ENCODE data around the gene ZBTB39.
"Not testable (repeated sequence)": the region's sequence is repeated elsewhere in the genome, so short reads cannot be mapped to it uniquely, and the experiment has no call there.

ZBTB39 gene

GRCh38 chr12:57027011-57027804 is 20.9 kb upstream of the ZBTB39 start:
- DNase-seq (ENCODE audit: low spot score) = no peak

GRCh38 chr12:57025196-57025595 is 18.9 kb upstream of the ZBTB39 start:
- no peak for TF ChIP-seq CTCF (IDR thresholded peaks at IDR 0.05; ENCODE audit: poor library complexity, severe bottlenecking)
- Histone ChIP-seq H3K4me3 (ENCODE audit: severe bottlenecking) (no peak overlapping the region), H3K27me3 (ENCODE audit: insufficient read depth, poor library complexity, severe bottlenecking) (no peaks in the 10 kb centered on the region), H3K4me1 (ENCODE audit: insufficient read depth, poor library complexity, severe bottlenecking) (peaks cover 2% of the 10 kb centered on the region), H3K9me3 (ENCODE audit: severe bottlenecking) (no peaks in the 10 kb centered on the region), H3K36me3 (ENCODE audit: low read depth) (no peaks in the 10 kb centered on the region), H3K27ac (ENCODE audit: poor library complexity, severe bottlenecking) (no peak overlapping the region)
- DNase-seq (ENCODE audit: low spot score) (no peak), ATAC-seq (ENCODE audit: low read depth) (no peak)

More at GRCh38 chr12:57027011-57027804, 20.9 kb upstream of the ZBTB39 start:
- Histone ChIP-seq H3K9me3 (ENCODE audit: severe bottlenecking) (no peaks in the 10 kb centered on the region), H3K36me3 (ENCODE audit: low read depth) (no peaks in the 10 kb centered on the region), H3K27me3 (ENCODE audit: insufficient read depth, poor library complexity, severe bottlenecking) (no peaks in the 10 kb centered on the region), H3K4me1 (ENCODE audit: insufficient read depth, poor library complexity, severe bottlenecking) (peaks cover 9% of the 10 kb centered on the region), H3K27ac (ENCODE audit: poor library complexity, severe bottlenecking) (no peak overlapping the region), H3K4me3 (ENCODE audit: severe bottlenecking) (no peak overlapping the region)
- no peak for ATAC-seq (ENCODE audit: low read depth)
- no peak for TF ChIP-seq CTCF (IDR thresholded peaks at IDR 0.05; ENCODE audit: poor library complexity, severe bottlenecking)

GRCh38 chr12:57022324-57022723 is 16.0 kb upstream of the ZBTB39 start:
- H3K36me3 ChIP-seq (ENCODE audit: low read depth); H3K9me3 ChIP-seq (ENCODE audit: severe bottlenecking); H3K27me3 ChIP-seq (ENCODE audit: insufficient read depth, poor library complexity, severe bottlenecking); H3K4me3 ChIP-seq (ENCODE audit: severe bottlenecking); H3K27ac ChIP-seq (ENCODE audit: poor library complexity, severe bottlenecking); ATAC-seq (ENCODE audit: low read depth); H3K4me1 ChIP-seq (ENCODE audit: insufficient read depth, poor library complexity, severe bottlenecking); DNase-seq (ENCODE audit: low spot score): not testable (repeated sequence)

- H3K27me3 ChIP-seq (ENCODE audit: insufficient read depth, poor library complexity, severe bottlenecking) = no peaks in the 10 kb centered on the region
- no peak for DNase-seq (ENCODE audit: low spot score)
- peaks cover 7% of the 10 kb centered on the region for H3K4me1 ChIP-seq (ENCODE audit: insufficient read depth, poor library complexity, severe bottlenecking)
- no peaks in the 10 kb centered on the region for H3K9me3 ChIP-seq (ENCODE audit: severe bottlenecking)
- H3K36me3 ChIP-seq (ENCODE audit: low read depth) = no peaks in the 10 kb centered on the region
- no peak for TF ChIP-seq CTCF (IDR thresholded peaks at IDR 0.05; ENCODE audit: poor library complexity, severe bottlenecking)
- H3K27ac ChIP-seq (ENCODE audit: poor library complexity, severe bottlenecking) = no peak overlapping the region
- no peak overlapping the region for H3K4me3 ChIP-seq (ENCODE audit: severe bottlenecking)
- ATAC-seq (ENCODE audit: low read depth) = peak; percentile 63
Observed at GRCh38 chr12:57019983-57020719, 13.8 kb upstream of the ZBTB39 start.

- Histone ChIP-seq H3K36me3 (ENCODE audit: low read depth) (no peaks in the 10 kb centered on the region), H3K27ac (ENCODE audit: poor library complexity, severe bottlenecking) (no peak overlapping the region), H3K4me1 (ENCODE audit: insufficient read depth, poor library complexity, severe bottlenecking) (peaks cover 7% of the 10 kb centered on the region), H3K4me3 (ENCODE audit: severe bottlenecking) (no peak overlapping the region), H3K27me3 (ENCODE audit: insufficient read depth, poor library complexity, severe bottlenecking) (no peaks in the 10 kb centered on the region), H3K9me3 (ENCODE audit: severe bottlenecking) (no peaks in the 10 kb centered on the region)
- no peak for TF ChIP-seq CTCF (IDR thresholded peaks at IDR 0.05; ENCODE audit: poor library complexity, severe bottlenecking)
- ATAC-seq (ENCODE audit: low read depth) (no peak), DNase-seq (ENCODE audit: low spot score) (no peak)
Observed at GRCh38 chr12:57018906-57019305, 12.6 kb upstream of the ZBTB39 start.

GRCh38 chr12:57018353-57018752 is 12.0 kb upstream of the ZBTB39 start:
- not testable (repeated sequence) for H3K4me3 ChIP-seq (ENCODE audit: severe bottlenecking); H3K9me3 ChIP-seq (ENCODE audit: severe bottlenecking); DNase-seq (ENCODE audit: low spot score); ATAC-seq (ENCODE audit: low read depth); H3K27ac ChIP-seq (ENCODE audit: poor library complexity, severe bottlenecking); H3K36me3 ChIP-seq (ENCODE audit: low read depth); H3K27me3 ChIP-seq (ENCODE audit: insufficient read depth, poor library complexity, severe bottlenecking); H3K4me1 ChIP-seq (ENCODE audit: insufficient read depth, poor library complexity, severe bottlenecking)
